HL-60 (cell line): ENCODE data around the gene POLRMT.

Source experiments
- POLR2AphosphoS5 ChIP-seq: IDR thresholded peaks from 2 replicates; pipeline ENCODE4 v1.6.1; 2012; ENCODE audit warnings: low read depth
- TF ChIP-seq, protein P1 (sequence below): IDR thresholded peaks from one replicate; pipeline ENCODE4 v1.5.1; 2011; ENCODE audit warnings: low read length, control low read depth, inconsistent platforms; ENCODE audit not compliant: insufficient read depth

DNA sequence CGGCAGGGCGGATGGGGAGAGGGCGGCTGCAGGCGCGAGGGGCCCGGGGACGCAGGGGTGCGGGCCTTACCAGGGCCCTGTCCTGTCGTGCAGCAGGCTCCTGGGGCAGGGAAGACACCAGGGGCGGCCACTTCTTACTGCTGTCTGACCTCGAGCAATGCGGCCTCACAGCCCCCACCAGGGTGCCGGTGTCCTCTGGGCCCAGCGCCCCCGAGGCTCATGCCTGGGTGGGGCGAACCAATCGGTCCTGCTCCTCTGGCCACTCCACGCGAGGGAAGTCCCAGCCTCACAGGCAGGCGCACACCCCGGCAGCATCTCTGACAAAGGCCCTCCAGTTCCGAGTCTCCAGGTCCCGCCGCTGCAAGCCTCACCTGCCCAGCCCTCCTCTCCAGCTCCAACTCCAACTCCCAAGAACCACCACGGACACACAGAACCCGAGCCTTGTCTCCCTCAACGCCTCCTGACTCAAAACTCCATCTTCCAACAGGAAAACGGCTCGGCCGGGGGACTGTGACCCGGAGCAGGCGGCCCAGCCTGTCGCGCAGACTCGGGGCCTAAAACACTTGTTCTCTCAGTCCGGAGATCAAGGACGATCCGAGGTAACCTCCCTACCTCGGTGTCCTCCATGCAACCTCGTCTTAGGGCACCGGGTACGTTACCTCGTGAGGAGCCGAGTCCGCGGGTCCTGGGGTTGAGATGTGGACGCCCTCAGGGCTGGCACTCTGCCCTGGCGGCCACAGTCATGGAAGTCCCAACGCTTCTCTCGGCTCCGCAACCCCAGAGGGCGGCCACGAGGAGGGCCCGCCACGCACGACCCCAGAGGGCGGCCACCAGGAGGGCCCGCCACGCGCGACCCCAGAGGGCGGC lies 12.8 kb upstream of the POLRMT start:
- TF ChIP-seq, protein P1, sequence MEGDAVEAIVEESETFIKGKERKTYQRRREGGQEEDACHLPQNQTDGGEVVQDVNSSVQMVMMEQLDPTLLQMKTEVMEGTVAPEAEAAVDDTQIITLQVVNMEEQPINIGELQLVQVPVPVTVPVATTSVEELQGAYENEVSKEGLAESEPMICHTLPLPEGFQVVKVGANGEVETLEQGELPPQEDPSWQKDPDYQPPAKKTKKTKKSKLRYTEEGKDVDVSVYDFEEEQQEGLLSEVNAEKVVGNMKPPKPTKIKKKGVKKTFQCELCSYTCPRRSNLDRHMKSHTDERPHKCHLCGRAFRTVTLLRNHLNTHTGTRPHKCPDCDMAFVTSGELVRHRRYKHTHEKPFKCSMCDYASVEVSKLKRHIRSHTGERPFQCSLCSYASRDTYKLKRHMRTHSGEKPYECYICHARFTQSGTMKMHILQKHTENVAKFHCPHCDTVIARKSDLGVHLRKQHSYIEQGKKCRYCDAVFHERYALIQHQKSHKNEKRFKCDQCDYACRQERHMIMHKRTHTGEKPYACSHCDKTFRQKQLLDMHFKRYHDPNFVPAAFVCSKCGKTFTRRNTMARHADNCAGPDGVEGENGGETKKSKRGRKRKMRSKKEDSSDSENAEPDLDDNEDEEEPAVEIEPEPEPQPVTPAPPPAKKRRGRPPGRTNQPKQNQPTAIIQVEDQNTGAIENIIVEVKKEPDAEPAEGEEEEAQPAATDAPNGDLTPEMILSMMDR, result no peak
- no peak for TF ChIP-seq POLR2AphosphoS5
